Right lung (tissue), 5 donors: ENCODE data around the gene EFCC1. TPM values are rescaled to one million over a fixed set of nuclear protein-coding genes. Genes with fewer than 3 reads are reported as not detected.

Experiments
- DNase-seq, 2 donors: peaks; one replicate each; pipeline ENCODE4 v3.0.0-alpha.2; 2013
- polyA plus RNA-seq, 5 donors: library from polyadenylated mRNA; unstranded; fragments of 120-200 nt; gene quantifications; one replicate each; pipeline versions ENCODE4 v1.2.1 to v1.2.3, GENCODE V29; 2013; ENCODE audit warnings: inconsistent platforms in 1 of 5, low replicate concordance in 1 of 5; ENCODE audit not compliant: insufficient read length in 5 of 5, insufficient read depth in 1 of 5

The EFCC1 gene
- polyA plus RNA-seq, 5 donors, result 9.0 to 18.0 (median 12.4) TPM

DNA sequence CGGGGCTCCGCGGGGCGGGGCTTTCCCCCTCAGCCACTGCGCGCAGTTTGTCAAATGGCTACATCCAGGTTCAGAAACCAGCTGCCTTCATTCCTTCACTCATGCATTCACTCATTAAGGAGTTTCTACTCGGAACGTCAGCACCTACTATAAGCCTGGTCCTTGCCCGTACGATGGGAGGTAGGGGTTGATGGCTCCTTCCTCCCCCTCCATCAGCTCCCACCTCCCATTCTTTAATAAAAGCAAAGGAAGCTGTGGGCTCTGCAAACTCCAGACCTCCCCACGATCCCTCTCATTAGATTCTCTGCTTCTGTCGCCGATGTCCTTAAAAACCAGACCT is 7.0 kb upstream of the EFCC1 start:
- DNase-seq, result no peak

DNA sequence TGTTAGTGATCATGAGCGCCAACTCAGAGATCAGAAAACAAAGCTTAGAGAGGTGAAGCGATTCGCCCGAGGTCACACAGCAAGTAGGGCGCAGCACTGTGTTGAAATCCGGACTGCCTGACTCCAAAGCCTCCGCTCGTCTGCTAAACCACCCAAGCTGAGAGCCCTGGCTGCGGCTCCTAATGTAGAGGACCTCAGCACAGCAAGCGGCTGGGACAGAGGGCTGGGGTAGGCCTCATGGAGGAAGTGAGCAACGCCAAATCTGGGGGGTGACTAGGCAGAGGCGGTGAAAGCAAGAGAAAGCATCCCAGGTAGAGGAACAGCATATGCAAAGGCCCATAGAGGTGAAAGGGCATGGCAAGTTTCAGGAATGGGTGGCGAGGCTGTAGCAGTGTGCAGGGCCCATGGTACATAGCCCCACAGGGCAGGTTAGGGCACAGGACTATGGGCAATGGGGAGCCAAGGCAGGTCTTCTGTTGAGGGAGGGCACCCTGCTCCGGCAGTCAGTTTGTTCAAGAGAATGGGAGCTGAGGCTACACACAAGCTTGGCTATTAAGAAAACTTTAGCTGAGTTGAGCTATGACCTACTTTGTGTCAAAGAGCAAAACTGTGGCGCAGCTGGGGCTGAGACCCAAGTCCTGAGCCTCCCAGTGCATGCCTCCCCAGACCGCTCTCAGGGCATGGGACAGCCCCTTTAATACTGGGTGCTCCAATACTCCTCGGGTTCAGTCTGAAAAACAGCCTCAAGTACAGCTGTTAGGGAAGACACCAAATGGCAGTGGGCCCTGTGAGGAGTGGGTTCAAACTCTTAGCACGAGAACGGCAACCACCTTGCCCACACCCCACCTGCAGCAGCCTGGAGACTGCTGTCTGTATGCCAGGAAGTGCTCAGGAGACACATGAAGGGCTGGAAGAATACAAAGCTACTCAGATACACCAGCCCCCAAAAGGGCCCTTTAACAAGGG is 6.2 kb upstream of the EFCC1 start:
- no peak for DNase-seq

DNA sequence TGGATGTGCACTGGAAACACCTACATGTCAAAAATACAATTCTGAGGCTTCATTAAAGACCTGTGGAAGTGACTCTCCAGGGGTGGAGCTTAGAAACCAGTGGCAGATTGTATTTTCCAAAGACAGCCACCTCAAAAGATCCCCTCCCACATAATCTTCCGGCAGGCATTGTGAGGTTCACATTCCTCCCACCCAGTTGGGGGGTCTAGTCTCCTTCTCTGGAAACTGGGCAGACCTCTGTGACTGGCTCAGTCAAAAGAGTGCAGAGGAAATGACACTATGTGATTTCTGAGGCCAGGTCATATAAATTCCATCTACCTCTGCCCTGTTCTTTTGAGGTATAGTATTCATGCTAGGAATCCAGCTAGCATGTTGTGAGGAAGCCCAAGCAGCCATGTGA is 5.4 kb upstream of the EFCC1 start:
- DNase-seq, result no peak

DNA sequence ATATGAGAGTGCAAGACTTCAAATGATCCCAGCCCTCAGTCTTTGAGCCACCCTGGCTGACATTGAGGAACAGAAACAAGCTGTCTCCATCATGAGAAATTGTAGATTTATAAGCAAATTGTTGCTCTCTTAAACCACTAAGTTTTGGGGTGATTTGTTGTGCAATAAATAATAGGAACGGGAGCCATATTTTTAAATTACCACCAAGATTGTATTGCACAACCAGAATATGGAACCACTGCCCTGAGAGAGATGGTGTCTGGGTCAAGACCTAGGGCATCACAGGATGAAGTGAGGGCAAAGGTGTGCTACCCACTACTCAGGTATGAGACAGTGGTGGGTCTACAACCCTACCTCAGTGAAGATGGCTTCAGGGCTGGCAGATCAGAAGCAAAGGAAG is 4.9 kb upstream of the EFCC1 start:
- DNase-seq, result no peak

DNA sequence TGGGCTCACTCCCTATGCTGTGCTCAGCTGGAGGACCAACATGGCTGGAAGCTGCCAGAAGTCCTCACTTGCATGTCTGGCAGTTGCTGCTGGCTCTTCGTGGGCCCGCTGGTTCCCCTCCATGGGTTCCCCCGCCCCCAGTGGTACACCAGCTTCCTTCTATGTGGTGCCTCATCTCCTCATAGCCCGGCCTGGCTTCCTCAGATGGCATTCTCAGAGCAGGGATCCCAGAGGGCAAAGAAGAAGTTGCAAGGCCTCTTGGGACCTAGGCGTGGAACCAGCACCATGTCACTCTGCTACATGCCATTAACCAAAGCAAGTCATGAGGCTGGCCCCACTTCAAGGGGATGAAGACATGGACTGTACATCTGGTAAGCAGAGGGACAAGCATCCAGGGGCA is 4.4 kb upstream of the EFCC1 start:
- DNase-seq, result no peak

DNA sequence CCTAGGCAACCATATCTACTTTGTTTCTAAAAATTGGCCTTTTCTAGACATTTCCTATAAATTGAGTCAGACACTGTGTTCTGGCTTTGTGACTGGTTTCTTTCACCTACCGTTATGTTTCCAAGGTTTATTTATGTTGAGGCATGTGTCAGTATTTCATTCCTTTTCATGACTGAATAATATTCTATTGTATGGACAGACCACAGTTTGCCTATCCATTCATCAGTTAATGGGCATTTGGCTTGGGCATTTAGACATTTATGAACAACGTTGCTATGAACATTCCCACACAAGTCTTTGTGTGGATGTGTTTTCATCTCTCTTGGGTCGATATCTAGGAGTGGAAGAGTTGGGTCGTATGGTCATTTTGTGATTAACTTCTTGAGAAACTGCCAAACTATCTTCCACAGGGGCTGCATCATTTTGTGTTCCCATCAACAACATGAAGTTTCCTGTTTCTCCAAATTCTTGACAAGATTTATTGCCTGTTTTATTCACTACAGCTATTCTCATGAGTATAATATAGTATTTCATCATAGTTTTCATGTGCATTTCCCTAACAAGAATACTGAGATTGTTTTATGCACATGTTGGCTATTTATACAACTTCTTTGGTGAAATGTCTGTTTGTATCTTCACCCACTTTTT is 3.5 kb upstream of the EFCC1 start:
- DNase-seq, result no peak

DNA sequence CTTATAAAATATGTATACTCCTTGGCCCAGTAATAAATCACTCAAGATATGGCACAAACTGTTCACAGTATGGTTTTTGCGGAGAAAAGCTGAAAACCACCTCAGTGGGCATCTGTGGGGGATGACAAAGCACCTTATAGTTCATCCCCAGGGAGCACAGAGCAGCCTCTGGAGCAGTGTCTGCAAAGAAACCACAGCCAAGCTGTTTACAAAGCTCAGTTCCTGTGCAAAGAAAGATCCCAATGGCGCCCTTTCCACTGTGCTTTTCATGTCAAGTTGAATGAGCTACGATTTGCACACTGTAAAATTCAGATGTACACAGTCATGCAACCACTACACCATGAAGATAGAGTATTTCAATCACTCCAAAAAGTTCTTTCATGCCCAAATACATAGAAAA is 2.5 kb upstream of the EFCC1 start:
- DNase-seq, result no peak

DNA sequence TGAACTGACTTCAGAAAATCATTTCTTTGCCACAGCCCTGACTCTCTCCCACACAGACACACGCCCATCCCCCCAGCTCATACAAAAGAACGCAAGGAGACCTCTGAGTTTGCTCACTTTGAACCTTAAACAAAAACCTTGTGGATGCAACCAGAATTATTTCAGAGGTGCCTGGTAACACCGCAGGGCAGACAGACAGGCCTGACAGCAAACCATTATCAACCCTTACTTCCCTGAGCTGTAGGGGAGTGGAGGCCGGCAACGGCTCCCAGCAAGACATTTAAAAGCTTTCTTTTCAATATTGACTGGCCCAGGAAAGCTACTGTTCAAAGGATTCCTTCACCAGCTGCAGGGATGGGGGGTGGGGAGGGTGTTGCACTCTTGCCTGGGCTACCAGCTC is 2.0 kb upstream of the EFCC1 start:
- DNase-seq, result no peak

DNA sequence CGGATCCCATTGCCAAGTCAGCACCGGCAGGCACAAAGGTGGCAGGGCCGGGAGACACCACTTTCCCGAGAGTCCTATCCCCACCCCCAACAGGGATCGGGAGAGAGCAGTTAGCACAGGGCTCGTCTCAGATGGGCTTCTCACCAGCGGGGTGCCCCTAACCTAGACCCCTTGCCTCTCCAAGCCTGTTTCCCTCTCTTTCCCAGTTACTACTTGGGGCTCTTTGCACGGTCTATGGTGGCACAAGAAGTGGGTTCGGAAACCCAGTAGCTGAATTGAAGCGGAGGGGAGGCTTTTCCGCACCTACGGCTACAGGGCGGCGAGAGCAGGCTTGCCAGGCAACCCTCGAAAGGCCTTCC is 383 bp upstream of the EFCC1 start:
- DNase-seq, result no peak

DNA sequence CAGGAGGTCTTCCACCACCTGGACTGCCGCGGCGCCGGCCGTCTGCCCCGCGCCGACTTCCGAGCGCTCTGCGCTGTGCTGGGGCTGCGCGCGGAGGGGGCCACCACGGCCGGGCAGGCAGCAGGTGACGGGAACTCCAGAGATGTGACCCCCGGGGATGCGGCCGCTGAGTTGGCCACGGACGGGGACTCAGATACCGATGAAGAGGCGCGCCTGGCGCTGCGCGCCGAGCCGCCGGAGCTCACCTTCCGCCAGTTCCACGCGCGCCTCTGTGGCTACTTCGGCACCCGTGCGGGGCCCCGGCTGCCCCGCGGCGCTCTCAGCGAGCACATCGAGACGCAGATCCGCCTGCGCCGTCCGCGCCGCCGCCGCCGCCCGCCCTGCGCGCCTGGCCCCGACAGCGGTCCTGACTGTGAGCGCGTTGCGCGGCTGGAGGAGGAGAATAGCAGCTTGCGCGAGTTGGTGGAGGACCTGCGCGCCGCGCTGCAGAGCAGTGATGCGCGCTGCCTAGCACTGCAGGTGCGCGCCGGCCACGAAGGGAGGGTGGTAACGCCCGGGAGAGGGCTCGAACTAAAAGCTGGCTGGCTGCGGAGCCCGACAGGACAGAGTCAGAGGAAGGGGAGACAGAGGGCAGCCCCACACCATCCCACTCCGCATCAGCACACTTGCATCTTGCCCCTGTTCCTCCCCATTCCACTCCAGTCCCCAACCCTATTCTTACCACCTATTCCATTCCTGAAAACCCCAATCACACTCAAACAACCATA is 885 bp downstream of the EFCC1 start:
- no peak for DNase-seq

DNA sequence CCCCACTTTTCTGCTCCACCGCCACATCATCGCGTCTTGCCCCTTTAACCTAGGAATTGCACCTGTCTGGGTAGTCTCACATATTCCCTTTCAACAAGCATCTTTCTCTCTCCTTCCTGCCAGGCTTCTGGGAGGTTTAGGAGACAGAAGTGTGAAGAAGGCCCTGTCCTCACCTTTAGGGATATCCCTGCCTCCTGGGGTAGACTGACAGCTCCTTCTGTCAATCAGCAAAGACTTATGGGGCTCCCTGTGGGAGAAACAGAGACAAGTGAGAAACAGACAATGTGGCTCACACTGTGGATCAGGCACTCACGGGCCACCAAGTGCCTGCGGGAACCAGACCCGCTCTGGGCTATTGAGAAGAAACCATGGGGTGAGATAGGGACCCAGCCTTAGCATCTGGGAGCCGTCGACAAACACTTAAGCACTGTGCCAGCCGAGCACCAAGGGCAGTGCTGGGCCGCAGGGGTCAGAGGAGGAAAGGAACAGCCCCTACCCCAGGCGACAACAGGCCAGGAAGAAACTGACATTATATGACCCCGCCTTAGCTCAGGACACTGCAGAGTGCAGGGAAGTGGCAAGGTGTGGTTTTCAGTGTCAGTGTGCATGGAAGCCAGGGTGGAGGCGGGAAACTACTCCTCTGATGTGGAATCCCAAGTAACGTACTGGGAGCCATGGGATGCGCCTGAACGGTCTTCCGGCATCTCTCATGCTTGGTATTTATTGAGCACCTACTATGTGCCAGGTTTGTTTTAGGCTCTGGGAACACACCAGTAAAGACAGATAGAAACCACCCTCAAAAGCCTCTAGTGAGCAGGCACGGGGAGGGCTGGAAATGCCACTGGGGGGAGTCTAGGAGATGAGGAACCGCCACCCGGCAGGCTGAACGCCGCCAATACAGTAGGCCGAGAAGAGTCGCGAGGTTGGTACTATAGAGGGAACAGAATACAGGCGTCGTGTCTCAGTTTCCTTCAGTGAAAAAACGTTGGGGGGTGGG is 1.8 kb downstream of the EFCC1 start:
- DNase-seq, result no peak

DNA sequence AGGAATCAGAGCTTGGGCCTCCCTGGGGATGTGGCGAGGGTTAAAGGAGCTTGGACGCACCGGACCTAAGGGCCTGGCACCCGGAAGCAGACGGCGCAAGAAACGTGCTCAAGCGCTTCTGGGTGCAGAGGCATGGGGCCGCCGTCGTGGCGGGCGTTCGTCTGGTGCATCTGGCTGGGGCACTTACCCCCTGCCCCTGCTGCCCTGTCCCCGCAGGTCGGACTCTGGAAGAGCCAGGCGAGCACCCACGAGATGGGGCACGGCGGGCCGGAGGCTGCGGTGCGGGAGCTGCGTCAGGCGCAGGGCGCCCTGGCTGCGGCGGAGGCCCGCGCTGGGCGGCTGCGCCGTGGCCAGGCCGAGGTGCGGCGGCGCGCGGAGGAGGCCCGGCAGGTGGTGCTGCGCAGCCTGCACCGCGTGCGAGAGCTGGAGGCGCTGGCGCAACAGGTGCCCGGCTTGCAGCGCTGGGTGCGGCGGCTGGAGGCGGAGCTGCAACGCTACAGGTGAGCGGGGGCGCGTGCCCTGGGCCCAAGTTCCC is 2.5 kb downstream of the EFCC1 start:
- DNase-seq, result no peak

DNA sequence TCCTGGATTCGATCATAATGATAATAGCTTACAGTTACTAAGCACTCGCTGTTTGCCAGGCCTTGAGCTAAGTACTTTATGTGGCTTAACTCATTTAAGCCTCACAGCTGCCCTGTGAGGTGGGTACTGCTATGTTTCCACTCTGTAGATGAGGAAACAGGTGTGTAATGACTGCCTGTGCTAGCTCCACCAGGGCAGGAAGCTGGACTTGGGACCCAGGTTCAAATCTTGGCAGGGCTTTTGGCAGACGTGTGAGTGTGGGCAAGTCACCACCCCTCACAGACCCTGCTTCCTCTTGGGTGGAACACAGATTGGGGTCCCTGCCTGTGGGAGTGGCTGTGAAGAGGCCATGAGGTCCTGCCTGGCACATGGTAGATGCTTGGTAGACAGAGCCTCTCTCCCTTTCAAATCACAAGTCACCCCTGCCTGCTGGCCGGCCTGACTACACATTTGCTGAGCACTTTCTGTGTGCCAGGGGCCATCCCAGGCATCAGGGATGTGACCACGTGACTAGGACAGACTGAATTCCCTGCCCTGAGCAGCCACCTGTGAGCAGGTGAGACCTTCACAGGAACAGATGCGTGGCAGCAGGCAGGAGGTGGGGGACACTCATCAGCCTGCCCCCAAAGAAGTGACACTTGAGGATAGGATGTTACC is 3.7 kb downstream of the EFCC1 start:
- DNase-seq, result no peak

DNA sequence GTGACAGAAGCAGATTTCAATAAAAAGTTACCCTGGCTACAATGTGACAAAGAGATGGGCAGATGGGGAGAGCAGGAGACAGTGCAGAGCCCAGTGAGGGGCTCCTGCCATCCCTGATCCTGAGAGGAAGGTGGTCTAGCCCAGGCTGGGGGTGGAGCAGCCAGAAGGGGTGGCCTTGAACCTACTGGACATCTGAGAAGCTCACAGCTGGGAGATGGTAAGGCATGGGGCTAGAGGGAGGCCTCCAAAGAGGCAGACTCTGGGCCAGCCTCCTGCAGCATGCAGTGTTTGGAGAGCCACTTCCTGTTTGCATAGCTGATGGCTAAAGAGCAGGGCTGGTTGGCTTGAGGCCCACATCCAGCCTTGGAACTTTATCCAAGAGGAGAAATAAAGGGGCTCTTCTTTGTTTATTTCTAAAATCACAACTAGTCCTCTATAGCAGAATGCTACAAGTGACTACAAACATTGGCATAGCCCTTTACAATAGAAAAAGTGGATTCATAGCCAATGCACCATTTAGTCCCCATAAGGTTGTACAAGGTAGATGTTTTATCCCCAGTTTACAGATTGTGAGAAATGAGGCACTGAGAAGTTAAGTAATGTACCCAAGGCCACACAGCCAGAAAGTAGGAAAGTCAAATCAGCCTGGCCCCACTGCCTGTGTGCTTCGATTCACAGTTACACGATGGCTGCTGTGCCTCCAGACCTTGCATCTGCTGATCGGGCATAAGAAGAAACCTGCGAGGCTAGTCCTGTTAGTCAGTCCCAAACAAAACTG is 4.6 kb downstream of the EFCC1 start:
- DNase-seq, result peak; percentile 82 to 84

DNA sequence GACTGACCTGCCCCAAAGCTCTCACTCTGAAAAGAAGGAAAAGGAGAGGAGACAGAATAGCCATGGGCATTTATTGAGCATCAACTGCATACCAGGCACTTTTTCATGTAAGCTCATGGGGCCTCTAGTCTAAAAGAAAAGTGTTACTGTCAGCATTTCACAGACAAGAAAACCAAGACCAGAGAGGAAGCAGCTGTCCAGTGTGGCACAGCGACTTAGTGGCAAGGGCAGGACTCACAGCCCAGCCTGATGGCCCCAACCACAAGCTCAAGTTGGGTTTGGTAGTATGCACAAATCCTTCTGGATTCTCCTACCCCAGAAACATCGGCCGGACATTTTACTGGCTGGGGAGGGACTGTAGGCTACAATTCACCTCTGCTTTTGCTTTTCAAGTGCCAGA is 5.8 kb downstream of the EFCC1 start:
- DNase-seq, result no peak

DNA sequence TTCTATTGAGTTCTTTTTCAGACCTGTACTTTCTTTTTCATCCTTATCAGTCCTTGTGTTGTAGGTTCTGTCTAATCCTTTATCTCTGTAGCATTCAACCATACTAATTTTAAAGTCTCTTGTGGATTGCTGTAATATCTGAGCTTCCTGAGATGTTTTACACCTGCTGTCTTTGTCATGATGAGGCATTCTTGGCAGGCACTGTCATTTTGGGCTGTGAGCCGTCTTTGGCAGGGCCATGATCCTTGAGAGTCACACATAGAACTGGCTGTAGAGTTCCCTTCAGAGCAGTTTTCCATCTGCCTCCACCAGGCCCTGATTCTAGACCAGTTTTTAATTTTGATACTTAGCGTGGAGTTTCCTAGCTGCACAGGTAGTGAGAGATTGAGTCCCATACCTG is 6.7 kb downstream of the EFCC1 start:
- no peak for DNase-seq

DNA sequence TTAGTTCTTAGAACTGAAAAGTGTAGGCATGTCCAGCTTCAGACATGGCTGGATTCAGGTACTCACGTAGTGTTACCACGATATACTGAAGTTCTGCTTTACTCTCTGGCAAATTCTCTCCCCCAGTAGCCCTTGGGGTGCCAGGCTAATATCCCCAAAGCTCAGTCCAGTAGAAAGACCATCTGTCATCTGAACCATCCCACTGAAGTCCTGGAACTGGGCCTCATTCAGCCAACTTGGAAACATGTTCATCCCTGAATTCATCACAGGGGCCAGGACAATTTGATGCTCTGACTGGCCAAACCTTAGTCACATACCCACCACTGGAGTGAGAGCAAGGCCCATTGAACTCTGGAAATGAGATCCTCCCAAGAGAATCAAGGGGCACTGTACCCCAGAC is 8.2 kb downstream of the EFCC1 start:
- no peak for DNase-seq

DNA sequence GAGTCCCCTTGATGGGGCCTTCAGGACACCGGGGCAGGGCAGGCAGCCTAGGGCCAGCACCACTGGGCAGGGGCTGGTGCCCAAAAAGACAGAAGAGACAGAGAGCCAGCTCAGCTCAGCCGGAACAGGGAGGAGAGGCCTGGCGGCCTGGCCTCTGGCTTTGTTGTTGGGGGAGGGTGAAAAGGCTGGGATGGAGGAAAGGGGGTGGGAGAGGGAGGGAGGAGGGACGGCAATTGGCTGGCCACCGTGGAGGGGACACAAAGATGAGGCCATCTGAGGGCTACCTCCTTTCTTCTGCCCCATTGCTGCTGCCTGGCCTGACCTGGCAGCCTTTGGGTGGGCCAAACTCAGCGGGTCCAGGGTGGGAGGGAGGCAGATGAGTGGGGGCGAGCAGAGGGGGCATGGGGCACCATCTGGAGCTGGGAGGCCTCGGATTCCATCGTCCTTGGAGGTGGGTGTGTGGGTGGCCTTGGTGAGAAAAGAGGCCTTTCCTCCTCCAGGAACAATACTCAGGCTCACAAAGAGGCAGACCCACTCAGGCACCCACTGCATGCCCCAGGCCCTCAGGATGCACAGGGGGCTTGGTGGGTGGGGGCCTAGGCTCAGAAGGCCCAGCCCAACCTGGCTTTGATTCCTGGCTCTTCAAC is 9.3 kb downstream of the EFCC1 start:
- no peak for DNase-seq

DNA sequence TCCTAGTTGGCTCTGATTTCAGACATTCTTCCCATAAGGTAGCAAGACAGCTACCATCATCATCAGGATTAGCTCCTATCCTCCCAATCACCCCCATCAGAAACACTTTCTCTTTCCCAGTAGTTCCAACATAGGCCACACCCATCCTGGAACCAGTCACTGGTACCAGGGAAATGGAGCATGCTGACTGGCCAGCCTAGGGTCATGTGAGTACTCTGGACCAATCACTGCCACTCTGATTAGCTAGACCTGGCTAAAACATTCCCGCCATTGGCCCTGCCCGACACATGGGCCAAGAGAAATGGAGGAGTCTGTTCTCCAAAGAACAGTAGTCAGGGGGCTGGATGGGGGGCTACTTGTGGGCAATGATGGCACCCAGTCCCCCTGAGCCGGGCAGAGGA is 12.4 kb downstream of the EFCC1 start:
- DNase-seq, result no peak
